Measurements from ENCODE around the gene EXT2. TPM values are rescaled to one million over a fixed set of nuclear protein-coding genes. Genes with fewer than 3 reads are reported as not detected.

Gene EXT2
- polyA plus RNA-seq, 1 of the 3 experiments (the other 2 are of a cell fraction) = 92.9 TPM

DNA sequence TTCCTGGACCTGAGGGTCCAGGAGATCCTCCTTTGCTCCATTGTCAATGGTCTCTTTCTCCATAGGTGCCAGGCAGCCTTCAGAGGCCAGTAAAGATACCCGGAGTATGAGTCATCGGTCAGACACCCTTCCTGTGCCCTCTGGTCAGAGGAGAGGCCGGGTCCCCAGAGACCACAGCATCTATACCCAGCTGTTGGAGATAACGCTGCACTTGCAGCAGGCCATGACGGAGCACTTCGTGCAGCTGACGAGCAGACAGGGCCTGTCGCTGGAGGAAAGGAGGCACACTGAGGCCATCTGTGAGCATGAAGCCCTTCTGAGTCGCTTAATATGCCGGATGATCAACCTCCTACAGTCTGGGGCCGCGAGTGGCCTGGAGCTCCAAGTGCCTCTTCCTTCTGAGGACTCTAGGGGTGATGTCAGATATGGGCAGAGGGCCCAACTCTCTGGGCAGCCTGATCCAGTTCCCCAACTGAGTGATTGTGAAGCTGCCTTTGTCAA, 47.5 kb upstream of the EXT2 start, which contains the start of gene ACCSL (continued):
- TF ChIP-seq, protein P1, sequence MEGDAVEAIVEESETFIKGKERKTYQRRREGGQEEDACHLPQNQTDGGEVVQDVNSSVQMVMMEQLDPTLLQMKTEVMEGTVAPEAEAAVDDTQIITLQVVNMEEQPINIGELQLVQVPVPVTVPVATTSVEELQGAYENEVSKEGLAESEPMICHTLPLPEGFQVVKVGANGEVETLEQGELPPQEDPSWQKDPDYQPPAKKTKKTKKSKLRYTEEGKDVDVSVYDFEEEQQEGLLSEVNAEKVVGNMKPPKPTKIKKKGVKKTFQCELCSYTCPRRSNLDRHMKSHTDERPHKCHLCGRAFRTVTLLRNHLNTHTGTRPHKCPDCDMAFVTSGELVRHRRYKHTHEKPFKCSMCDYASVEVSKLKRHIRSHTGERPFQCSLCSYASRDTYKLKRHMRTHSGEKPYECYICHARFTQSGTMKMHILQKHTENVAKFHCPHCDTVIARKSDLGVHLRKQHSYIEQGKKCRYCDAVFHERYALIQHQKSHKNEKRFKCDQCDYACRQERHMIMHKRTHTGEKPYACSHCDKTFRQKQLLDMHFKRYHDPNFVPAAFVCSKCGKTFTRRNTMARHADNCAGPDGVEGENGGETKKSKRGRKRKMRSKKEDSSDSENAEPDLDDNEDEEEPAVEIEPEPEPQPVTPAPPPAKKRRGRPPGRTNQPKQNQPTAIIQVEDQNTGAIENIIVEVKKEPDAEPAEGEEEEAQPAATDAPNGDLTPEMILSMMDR (IDR thresholded peaks at IDR 0.05) = no peak
- TF ChIP-seq TEAD4 (IDR thresholded peaks at IDR 0.05; ENCODE audit: borderline replicate concordance, insufficient read depth) = no peak
- no peak for TF ChIP-seq ELF1 (IDR thresholded peaks at IDR 0.05)

DNA sequence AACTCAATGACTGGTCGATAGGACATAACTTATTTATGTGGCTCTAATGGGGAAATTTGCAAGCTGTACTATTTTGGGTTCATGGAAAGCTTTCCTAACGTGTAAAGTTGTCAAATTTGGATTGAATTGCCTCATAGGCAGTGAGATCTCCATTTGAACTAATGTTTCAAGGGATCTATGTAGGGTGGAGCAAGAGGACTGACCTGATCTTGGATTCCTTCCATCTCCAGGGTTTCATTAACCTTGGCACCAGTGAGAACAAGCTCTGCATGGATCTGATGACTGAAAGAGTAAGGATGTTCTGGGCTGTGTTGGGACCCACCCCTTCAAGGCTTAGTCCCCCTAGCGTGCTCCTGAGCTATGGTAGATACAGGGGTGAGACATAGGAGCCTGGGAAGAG, 45.6 kb upstream of the EXT2 start:
- POLR2A ChIA-PET = no interaction called here
- Histone ChIP-seq H3F3A (replicated peaks; ENCODE audit: insufficient read depth) (no peaks in the 10 kb centered on the region), H3K9me2 (no peaks in the 10 kb centered on the region), H2AFZ (ENCODE audit: low read depth) (no peak overlapping the region), H3K79me2 (ENCODE audit: insufficient read depth) (no peaks in the 10 kb centered on the region), H4K20me1 (ENCODE audit: insufficient read depth) (no peaks in the 10 kb centered on the region), H3K4me1 (ENCODE audit: control insufficient read depth in 1 of 2, insufficient read depth in 2 of 2, low read depth in 1 of 2, low read length in 1 of 2) (no peaks in the 10 kb centered on the region), H3K27me3 (ENCODE audit: insufficient read depth) (no peaks in the 10 kb centered on the region; the same call in 1 of the 2 replicates), H3K36me3 (replicated peaks in 1 of 2; ENCODE audit: control insufficient read depth in 1 of 2, insufficient read depth in 2 of 2, low read length in 1 of 2) (no peaks in the 10 kb centered on the region), H3K27ac (ENCODE audit: low read depth in 2 of 2, low read length in 1 of 2) (no peak overlapping the region), H3K9me3 (no peaks in the 10 kb centered on the region), H3K4me3 (ENCODE audit: low read depth in 2 of 2, low read length in 1 of 2) (no peak overlapping the region), H3K9ac (no peak overlapping the region), H3K4me2 (no peak overlapping the region)
- CTCF ChIA-PET = interaction anchor here (1.7 kb wide), 1 partner anchor 12 kb away, joined by 6 read pairs; no protein-coding TSS in a partner anchor
- 11% methylated on average over 3 of the region's 3 CpGs for WGBS (ENCODE audit: low lambda C conversion rate)
- TF ChIP-seq ELF1 (IDR thresholded peaks at IDR 0.05) (no peak), TAF1 (IDR thresholded peaks at IDR 0.05; ENCODE audit: borderline replicate concordance, low read depth, low read length) (no peak), POLR2AphosphoS5 (IDR thresholded peaks at IDR 0.05; ENCODE audit: low read depth, low read length) (no peak), TEAD4 (IDR thresholded peaks at IDR 0.05; ENCODE audit: borderline replicate concordance, insufficient read depth) (no peak), SMC3 (IDR thresholded peaks at IDR 0.05; ENCODE audit: low read depth, low read length) (no peak), MXI1 (IDR thresholded peaks at IDR 0.05; ENCODE audit: low read depth, low read length) (no peak)
- TF ChIP-seq, protein P2, sequence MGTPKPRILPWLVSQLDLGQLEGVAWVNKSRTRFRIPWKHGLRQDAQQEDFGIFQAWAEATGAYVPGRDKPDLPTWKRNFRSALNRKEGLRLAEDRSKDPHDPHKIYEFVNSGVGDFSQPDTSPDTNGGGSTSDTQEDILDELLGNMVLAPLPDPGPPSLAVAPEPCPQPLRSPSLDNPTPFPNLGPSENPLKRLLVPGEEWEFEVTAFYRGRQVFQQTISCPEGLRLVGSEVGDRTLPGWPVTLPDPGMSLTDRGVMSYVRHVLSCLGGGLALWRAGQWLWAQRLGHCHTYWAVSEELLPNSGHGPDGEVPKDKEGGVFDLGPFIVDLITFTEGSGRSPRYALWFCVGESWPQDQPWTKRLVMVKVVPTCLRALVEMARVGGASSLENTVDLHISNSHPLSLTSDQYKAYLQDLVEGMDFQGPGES (IDR thresholded peaks at IDR 0.05; ENCODE audit: low read depth, low read length) = no peak
- no peak for DNase-seq

DNA sequence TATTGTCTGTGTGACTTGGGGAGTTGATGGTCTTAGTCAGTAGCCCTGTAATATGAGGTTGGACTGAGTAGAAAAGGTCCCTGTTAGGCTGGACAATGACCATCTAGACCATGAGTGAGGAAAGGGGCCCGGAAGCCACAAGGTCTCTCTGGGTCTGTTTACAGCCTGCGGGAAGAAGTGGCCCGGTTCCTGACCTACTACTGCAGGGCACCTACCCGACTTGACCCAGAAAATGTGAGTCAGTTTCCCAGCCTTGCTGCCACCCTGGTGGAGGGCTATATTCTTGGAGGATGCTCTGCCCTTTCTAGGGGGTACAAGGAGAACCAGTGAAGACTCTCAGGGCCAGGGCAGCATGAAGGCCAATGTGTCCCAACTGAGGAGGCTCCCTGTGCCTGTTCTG, 44.3 kb upstream of the EXT2 start:
- Histone ChIP-seq H3K9ac (no peak overlapping the region), H3K27me3 (ENCODE audit: insufficient read depth) (no peaks in the 10 kb centered on the region; the same call in 1 of the 2 replicates), H3F3A (replicated peaks; ENCODE audit: insufficient read depth) (no peaks in the 10 kb centered on the region), H3K4me2 (no peak overlapping the region), H3K27ac (ENCODE audit: low read depth in 2 of 2, low read length in 1 of 2) (no peak overlapping the region), H3K4me3 (ENCODE audit: low read depth in 2 of 2, low read length in 1 of 2) (no peak overlapping the region), H4K20me1 (ENCODE audit: insufficient read depth) (no peaks in the 10 kb centered on the region), H3K36me3 (replicated peaks in 1 of 2; ENCODE audit: control insufficient read depth in 1 of 2, insufficient read depth in 2 of 2, low read length in 1 of 2) (no peaks in the 10 kb centered on the region), H3K79me2 (ENCODE audit: insufficient read depth) (no peaks in the 10 kb centered on the region), H2AFZ (ENCODE audit: low read depth) (no peak overlapping the region), H3K4me1 (ENCODE audit: control insufficient read depth in 1 of 2, insufficient read depth in 2 of 2, low read depth in 1 of 2, low read length in 1 of 2) (no peaks in the 10 kb centered on the region), H3K9me3 (no peaks in the 10 kb centered on the region), H3K9me2 (no peaks in the 10 kb centered on the region)
- WGBS (ENCODE audit: low lambda C conversion rate) = 17% methylated on average over 1 of the region's 4 CpGs
- POLR2A ChIA-PET = no interaction called here
- CTCF ChIA-PET = no interaction called here
- no peak for DNase-seq
- TF ChIP-seq, protein P3, sequence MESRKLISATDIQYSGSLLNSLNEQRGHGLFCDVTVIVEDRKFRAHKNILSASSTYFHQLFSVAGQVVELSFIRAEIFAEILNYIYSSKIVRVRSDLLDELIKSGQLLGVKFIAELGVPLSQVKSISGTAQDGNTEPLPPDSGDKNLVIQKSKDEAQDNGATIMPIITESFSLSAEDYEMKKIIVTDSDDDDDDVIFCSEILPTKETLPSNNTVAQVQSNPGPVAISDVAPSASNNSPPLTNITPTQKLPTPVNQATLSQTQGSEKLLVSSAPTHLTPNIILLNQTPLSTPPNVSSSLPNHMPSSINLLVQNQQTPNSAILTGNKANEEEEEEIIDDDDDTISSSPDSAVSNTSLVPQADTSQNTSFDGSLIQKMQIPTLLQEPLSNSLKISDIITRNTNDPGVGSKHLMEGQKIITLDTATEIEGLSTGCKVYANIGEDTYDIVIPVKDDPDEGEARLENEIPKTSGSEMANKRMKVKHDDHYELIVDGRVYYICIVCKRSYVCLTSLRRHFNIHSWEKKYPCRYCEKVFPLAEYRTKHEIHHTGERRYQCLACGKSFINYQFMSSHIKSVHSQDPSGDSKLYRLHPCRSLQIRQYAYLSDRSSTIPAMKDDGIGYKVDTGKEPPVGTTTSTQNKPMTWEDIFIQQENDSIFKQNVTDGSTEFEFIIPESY (IDR thresholded peaks at IDR 0.05; ENCODE audit: borderline replicate concordance, low read depth) = no peak
- TF ChIP-seq RCOR1 (IDR thresholded peaks at IDR 0.05; ENCODE audit: low read length) = no peak
- TF ChIP-seq TCF12 (IDR thresholded peaks at IDR 0.05) = no peak
- TF ChIP-seq, protein P2 (IDR thresholded peaks at IDR 0.05; ENCODE audit: low read depth, low read length) = no peak
- no peak for TF ChIP-seq YY1 (IDR thresholded peaks at IDR 0.05; ENCODE audit: low read depth)
- no peak for TF ChIP-seq FOSL2 (IDR thresholded peaks at IDR 0.05; ENCODE audit: borderline replicate concordance, low read depth)
- no peak for TF ChIP-seq MEF2A (IDR thresholded peaks at IDR 0.05; ENCODE audit: borderline replicate concordance, low read depth)
- TF ChIP-seq RFX5 (IDR thresholded peaks at IDR 0.05; ENCODE audit: low read length) = no peak
- TF ChIP-seq, protein P4, sequence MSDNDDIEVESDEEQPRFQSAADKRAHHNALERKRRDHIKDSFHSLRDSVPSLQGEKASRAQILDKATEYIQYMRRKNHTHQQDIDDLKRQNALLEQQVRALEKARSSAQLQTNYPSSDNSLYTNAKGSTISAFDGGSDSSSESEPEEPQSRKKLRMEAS (IDR thresholded peaks at IDR 0.05; ENCODE audit: low read depth) = no peak
- TF ChIP-seq FOXJ3 (CRISPR knock-in tag; IDR thresholded peaks at IDR 0.05) = no peak
- TF ChIP-seq NRF1 (IDR thresholded peaks at IDR 0.05; ENCODE audit: low read depth, low read length) = no peak
- TF ChIP-seq TAF1 (IDR thresholded peaks at IDR 0.05; ENCODE audit: borderline replicate concordance, low read depth, low read length) = no peak
- TF ChIP-seq GABPA (IDR thresholded peaks at IDR 0.05; ENCODE audit: low read depth) = no peak
- no peak for TF ChIP-seq EZH2phosphoT487 (IDR thresholded peaks at IDR 0.05; ENCODE audit: borderline replicate concordance, low read depth)
- TF ChIP-seq TEAD4 (IDR thresholded peaks at IDR 0.05; ENCODE audit: borderline replicate concordance, insufficient read depth) = no peak
- TF ChIP-seq POLR2AphosphoS5 (IDR thresholded peaks at IDR 0.05; ENCODE audit: low read depth, low read length) = no peak
